Body of pancreas (tissue), 4 donors: ENCODE measurements around the gene TMEM234.

Source experiments
- CTCF ChIP-seq, 7 experiments: fragments of 450-650 bp in 4 of 7; fragments of 200-600 bp in 3 of 7; sonication (generic) in 3 of 7; IDR thresholded peaks; one replicate each; pipeline ENCODE4 v1.5.1; 2016 to 2019; ENCODE audit warnings: antibody characterized with exemption in 7 of 7
- POLR2A ChIP-seq, 3 donors: fragments of 450-650 bp; IDR thresholded peaks; one replicate each; pipeline ENCODE4 v1.6.1; 2016; ENCODE audit warnings: antibody characterized with exemption in 3 of 3, mild to moderate bottlenecking in 2 of 3

DNA sequence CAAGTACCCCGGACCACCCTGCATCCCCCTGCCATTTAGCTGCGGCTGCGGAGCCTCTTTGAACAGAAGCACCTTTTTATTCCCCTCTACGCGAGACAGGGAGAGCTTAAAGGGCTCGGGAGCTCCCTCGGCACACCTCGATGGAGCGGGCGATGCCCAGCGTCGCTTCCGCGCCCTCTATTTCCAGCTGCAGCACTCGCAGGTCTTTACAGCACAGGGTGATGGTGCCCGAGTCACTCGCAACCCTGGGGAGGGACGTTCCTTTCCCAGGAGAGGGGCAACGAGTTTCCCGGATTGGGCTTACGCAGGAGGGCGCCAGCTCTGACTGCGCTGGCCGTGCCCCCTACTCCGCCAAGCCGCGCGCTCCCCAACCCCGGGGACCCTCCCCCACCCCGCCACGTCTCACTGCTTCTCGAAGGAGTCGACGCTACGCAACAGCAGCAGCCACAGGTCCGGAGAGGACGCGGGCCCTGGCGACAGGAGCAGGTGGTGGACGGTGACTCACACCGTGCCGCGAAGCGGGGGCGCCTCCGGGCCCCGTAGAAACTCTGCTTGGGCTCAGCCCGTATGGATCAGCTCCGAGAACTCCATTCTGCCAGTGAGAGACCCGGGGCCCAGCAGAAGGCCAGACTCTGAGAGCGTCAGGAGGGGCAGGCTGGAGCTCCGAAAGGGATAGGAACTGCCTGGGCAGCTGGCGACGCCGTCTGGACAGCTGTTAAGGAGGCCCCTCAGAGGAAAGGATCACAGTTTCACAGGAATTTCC lies 19.0 kb upstream of the TMEM234 start:
- TF ChIP-seq CTCF (IDR thresholded peaks at IDR 0.05) = no peak
- peak; percentile 63 to 72 (median 68) for TF ChIP-seq POLR2A (IDR thresholded peaks at IDR 0.05)
